Activated CD4-positive, CD25-positive, alpha-beta regulatory T cell treated with anti-CD3 and anti-CD28 coated beads, Interleukin-2, amount 50 U/mL, for 24 hours (primary cell): ENCODE results near the gene SLIT1.

ENCODE experiments used
- ATAC-seq, 2 donors: fragments of 150-1000 bp; cut with Tn5 transposase; one replicate each; pipeline ENCODE4 v1.10.0; 2021; ENCODE audit warnings: mild to moderate bottlenecking in 1 of 2, moderate library complexity in 1 of 2

Gene SLIT1

GRCh38 chr10:97138174-97138573 lies 47.6 kb downstream of the SLIT1 start:
- no peak for ATAC-seq

GRCh38 chr10:97136756-97137155 lies 49.0 kb downstream of the SLIT1 start:
- no peak for ATAC-seq

GRCh38 chr10:97135464-97135863 lies 50.3 kb downstream of the SLIT1 start:
- ATAC-seq: no peak

DNA sequence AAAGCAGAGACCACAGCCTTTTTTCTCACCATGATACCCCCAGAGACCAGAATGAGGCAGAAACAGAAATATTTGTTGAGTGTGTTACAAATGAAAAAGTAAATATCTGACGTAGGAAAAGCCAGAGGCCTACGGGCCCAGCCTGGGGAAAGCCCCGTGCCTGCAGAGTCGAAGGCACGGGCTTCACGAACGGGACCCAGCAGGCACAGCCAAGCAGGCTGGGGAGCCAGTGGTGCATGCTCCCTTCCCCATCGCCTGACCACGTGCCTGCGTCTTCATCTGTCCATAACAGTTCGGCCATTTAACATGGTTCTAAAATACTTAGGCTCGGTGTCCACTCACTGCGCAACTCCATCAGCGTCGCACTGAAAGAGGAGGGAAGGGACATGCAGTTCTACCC lies 50.8 kb downstream of the SLIT1 start:
- ATAC-seq: no peak

DNA sequence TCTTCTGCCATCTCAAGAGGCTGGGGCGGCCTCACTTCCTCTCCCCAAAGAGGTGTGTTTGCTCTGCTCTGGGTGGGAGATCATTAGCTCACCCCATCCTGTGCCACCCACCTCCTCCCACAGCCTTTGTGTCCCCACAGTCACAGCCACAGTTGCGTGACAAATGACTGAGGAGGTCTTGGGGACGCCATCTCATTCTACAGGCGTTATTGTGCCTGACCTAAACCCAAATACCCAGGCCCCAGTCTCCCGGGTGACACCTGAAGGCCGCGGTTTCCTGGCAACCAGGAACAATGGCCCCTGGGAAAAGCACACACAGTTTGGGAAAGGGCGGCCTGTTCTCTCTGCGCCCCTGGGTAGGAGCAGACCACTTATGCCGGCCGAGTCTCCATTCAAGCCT lies 51.6 kb downstream of the SLIT1 start:
- ATAC-seq: no peak

DNA sequence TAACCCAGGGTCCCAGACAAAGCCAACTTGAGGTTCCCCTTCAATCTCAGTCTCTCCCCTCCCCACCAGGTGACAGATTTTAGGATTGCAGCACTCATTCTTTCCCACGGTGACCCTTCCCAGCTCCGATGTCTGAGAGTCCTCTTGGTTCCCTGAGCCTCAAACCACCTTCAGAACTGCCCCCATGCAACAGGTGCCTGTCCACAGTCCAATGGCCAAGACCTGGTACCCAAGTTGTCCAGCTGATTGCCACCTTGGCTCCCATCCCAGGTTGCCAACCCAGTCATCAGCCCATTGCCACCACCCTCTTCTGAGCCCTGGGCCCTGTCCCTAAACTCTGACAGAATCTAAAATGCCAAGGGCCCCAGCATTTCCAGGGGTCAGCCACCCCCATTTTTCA lies 53.5 kb downstream of the SLIT1 start:
- no peak for ATAC-seq

GRCh38 chr10:97131666-97132065 lies 54.1 kb downstream of the SLIT1 start:
- ATAC-seq: no peak

DNA sequence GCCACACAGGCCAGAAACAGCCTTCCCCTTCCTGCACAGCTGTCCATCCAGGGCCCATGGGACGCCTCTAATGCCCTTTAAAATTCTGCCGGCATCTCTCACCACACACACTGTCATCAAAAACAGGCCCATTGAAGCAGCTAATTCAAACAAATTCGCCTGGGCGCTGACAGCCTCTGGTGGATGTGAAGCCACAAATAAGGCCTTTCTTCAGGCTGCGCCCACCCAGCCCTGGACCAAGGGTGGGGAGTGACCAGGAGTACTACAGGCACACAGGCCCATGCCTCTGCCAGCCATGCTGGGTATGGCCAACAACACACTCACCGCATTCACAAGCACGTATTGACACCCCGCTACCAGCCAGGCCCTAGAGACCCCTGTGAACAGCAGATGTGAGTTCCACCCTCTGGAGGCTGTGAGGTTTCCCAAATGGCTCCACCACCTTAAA lies 54.6 kb downstream of the SLIT1 start:
- no peak for ATAC-seq

GRCh38 chr10:97129666-97130065 lies 56.1 kb downstream of the SLIT1 start:
- no peak for ATAC-seq

- ATAC-seq: no peak
Observed at GRCh38 chr10:97128516-97129154, 57.1 kb downstream of the SLIT1 start.

DNA sequence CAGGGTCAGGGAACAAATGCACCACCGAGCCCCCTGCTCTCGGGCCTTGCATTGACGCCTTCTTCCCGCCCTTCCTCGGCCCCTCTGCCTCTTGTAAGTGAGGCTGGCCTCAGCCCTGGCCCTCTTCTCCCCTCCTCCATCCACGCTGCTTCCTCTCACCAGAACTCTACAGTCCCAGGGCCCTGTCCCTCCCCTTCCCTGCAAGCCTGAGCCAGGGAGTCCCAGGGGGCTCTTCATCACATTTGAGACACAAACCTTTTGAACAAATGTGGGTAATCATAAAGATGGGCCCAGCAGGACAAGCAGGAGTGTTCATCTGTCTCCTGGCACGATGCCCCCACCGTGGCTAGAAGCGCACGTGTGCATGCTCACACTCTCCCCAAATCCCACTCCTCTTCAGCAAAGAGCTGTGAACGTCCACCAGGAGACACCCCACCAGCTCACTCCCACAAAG lies 57.7 kb downstream of the SLIT1 start:
- ATAC-seq: no peak

- ATAC-seq: no peak
Observed at GRCh38 chr10:97127509-97127908, 58.2 kb downstream of the SLIT1 start.

GRCh38 chr10:97124211-97124610 lies 61.5 kb downstream of the SLIT1 start:
- no peak for ATAC-seq

DNA sequence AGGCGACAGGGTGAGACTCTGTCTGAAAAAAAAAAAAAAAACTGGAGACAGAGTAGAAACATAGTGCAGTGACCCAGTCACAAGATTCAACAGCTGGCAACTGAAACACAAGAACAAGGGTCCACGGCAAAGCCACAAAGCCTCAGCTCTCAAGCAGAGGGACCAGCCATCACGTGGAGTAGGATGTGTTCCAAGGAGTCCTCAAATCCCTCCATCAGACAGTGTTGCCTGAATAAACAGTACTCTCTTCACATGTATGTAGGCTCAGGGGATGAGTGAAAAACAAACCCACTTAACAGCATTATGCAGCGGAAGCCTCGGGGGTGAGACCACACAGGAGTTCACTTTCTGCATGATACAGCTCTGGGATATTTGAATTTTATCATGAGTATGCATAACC lies 62.0 kb downstream of the SLIT1 start:
- no peak for ATAC-seq

DNA sequence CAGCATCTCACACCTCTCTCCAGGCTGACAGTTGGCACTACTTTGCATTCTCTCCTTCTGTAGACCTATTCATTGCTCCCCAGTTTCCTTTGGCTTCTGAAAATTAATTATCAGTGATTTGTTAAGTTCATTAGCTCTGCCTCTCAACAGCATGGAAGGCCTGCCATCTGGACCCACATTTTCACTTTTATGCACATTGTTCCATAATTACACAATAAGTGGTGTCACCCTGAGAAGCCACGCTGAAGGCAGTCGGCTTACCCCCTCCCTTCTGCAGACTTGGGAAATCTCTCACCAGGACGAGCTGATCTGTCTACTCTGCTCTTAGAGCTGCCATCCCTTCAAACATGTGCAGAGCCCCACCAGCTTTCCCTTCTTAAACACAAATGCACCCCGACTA lies 64.7 kb downstream of the SLIT1 start:
- no peak for ATAC-seq

DNA sequence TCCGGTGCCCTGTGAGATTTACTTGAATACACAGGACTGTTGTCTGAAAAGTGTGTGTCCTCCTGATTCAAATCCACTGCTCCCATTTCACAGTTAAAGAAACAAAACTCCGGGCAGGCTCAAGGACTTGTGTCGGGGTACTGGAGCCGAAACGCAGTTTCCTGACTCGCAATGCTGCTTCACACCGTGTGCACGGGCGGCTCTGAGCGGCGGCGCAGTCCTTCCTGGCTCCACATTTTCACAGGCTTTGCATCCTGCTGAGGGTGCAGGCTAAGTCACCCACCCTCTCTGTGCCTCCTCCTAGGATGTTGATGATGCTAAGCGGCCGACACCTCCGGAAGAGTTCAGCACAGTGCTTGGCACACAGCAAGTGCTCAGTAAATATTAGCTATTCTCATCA lies 65.4 kb downstream of the SLIT1 start:
- ATAC-seq: no peak

- no peak for ATAC-seq
Observed at GRCh38 chr10:97119058-97119745, 66.6 kb downstream of the SLIT1 start.

DNA sequence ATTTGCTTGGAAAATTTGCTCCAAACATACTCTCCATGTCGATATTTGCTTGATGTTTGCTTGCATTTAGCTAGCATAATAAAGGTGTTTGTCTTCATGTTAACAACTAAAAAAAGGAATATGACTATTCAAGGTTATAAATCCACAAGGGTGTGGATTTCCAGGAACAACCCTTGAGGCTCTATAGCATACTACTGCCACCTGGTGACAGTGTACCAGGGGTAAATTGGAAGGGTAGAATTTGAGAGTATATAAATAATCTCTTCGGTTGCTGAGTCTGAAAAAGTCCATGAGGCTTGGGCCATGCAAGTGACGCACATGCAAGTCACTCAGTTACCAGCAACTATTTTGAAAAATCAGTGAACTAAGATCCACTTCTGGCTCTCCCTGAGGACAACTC lies 68.4 kb downstream of the SLIT1 start:
- no peak for ATAC-seq

- ATAC-seq: no peak
Observed at GRCh38 chr10:97116462-97117162, 69.1 kb downstream of the SLIT1 start.

DNA sequence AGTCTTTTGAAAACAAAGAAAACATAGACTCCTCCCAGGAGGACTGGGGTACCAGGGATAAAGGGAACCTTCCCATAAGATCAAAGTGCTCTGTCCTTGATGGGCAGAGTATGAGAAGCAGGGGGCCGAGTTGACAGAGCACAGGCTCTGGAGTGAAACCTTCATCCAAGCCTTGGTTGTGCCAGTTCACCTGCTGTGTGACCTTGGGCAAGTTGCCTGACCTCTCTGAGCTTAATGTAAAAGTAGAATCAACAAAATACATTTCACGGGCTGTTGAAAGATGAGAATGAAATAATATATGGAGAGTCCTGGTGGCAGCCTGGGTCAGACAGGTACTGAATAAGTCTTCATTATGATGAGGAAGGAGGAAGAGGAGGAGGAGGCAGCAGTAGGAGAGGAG lies 69.9 kb downstream of the SLIT1 start:
- no peak for ATAC-seq

DNA sequence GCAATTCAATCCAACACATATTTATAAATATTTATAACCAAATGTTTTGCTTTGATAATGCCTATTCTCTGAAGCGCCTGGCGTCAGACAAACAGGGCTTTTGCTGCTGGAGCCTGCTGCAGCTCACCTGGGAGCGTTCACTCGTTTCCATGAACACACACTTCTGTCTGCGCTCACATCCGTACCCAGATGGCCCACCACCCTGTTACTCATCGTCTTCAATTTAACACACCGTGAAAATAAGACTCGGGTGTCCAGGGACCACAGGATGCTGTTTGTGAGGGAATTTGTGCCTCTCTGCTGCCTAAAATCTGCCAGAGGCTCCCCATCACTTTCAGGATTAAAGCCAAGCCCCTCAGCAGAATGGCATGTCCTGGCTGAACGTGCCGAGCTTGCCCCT lies 74.1 kb downstream of the SLIT1 start:
- no peak for ATAC-seq

DNA sequence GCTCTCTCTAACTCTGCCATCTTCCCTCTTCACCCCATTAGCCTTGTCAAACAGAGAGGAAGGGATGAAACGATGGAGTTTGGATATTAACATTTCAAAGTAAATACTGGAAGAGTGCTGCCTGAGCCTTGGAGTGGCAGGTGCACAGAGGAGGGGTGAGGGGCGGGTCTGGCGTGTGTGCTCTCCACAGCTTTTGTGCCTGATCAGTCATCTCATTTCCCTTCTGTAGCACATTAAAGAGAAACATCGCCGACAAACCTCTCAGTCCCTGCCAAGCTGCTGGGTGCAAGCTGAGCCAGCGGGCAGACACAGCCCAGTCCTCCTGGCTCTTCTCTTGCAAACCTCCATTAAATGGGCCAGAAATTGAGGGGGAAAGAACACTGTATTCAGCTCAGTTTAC lies 76.2 kb downstream of the SLIT1 start:
- no peak for ATAC-seq

- ATAC-seq: no peak
Observed at GRCh38 chr10:97107551-97107950, 78.2 kb downstream of the SLIT1 start.

- no peak for ATAC-seq
Observed at GRCh38 chr10:97106207-97106606, 79.6 kb downstream of the SLIT1 start.
